ENCODE measurements around the gene PAPOLG. TPM values are rescaled to one million over a fixed set of nuclear protein-coding genes. Genes with fewer than 3 reads are reported as not detected.
A peak's percentile ranks its signal among the peaks of the same experiment; 100 is the strongest.

The PAPOLG gene
- total and polyA plus RNA-seq, 9 of the 15 experiments (the other 6 are each of a cell fraction or from before 2014, with no cell fraction given): 3.9 to 16.3 (median 10.0) TPM

DNA sequence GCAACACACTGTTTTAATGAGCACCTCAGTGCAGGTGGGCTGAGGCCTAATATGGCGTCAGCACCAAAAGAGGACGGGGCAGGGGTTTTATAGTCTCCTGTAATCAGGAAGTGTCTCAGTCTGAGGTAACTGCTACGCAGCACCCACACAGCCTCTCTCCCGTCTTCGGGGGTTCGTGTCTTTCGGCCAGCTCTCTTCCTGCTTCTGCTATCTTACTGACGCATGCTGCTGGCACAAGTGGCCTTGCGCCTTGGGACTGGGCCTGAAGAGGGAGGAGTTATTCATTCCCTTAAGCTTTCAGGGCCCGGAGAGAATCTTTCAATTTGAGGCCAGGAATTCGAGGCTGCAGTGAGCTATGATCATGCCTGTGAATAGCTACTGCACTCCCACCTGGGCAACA, 14.5 kb upstream of the PAPOLG start:
- no peaks in the 10 kb centered on the region for H3K9me3 ChIP-seq (replicated peaks; ENCODE audit: control insufficient read depth, insufficient read depth, low read depth, low read length)
- CTCF ChIA-PET (ENCODE audit: low intra/inter-chr PET ratio): no interaction called here
- intact Hi-C loops (cut with micrococcal nuclease): no loop called here
- H2AFZ ChIP-seq (ENCODE audit: low read depth, low read length): peak overlapping the region; percentile 72
- no peaks in the 10 kb centered on the region; the same call in 1 of the 2 replicates for H4K20me1 ChIP-seq (replicated peaks; ENCODE audit: control insufficient read depth, insufficient read depth, low read length)
- WGBS (ENCODE audit: insufficient coverage, low coverage, missing lambda C conversion rate): 48% methylated on average over 11 of the region's 11 CpGs
- no peaks in the 10 kb centered on the region for H3K9me1 ChIP-seq (ENCODE audit: control insufficient read depth, insufficient read depth, low read length)
- DNase-seq (ENCODE audit: extremely low read depth in 1 of 4, low spot score in 3 of 4): peak in 1 of 4 experiments; percentile 16
- no peak for FAIRE-seq
- ATAC-seq: no peak
- POLR2A ChIA-PET: no interaction called here
- no peaks in the 10 kb centered on the region for H3K36me3 ChIP-seq (ENCODE audit: control insufficient read depth, insufficient read depth, low read length)
- no TSS peak for BruUV-seq (replicated peaks)
- TF ChIP-seq E2F6 (IDR thresholded peaks at IDR 0.05; ENCODE audit: borderline replicate concordance in 1 of 2, extremely low read depth in 1 of 2, insufficient read depth in 1 of 2, insufficient read length in 1 of 2, low read depth in 1 of 2, low read length in 1 of 2, poor library complexity in 1 of 2, severe bottlenecking in 1 of 2) (peak in 1 of 2 experiments; percentile 18), TRIM24 (IDR thresholded peaks at IDR 0.05) (no peak), TAF9B (IDR thresholded peaks at IDR 0.05; ENCODE audit: partially characterized antibody) (no peak), FOXO4 (CRISPR knock-in tag; IDR thresholded peaks at IDR 0.05) (no peak), CBX3 (IDR thresholded peaks at IDR 0.05; ENCODE audit: borderline replicate concordance in 1 of 2, low read length in 2 of 2) (no peak), L3MBTL2 (IDR thresholded peaks at IDR 0.05) (0 out of 2 replicates have a peak, but pooled peaks have one; percentile 15)
- H3K27ac ChIP-seq (ENCODE audit: extremely low read depth, low read depth, low read length): no peak overlapping the region; the same call in 2 of the 3 replicates
- no peaks in the 10 kb centered on the region; a peak in 1 of 5 replicates for H3K4me1 ChIP-seq (replicated peaks in 1 of 2; ENCODE audit: control insufficient read depth in 2 of 2, insufficient read depth in 2 of 2, low read length in 2 of 2)
- H3K79me2 ChIP-seq (ENCODE audit: control insufficient read depth, insufficient read depth, low read length): no peaks in the 10 kb centered on the region
- in situ Hi-C loops (cut with MboI): no loop called here
- H3K27me3 ChIP-seq (ENCODE audit: control insufficient read depth in 2 of 2, insufficient read depth in 2 of 2, low read length in 2 of 2): peaks cover 15 to 36% of the 10 kb centered on the region in 2 experiments; a peak in 4 of 5 replicates
- no peak overlapping the region for H3K9ac ChIP-seq (ENCODE audit: insufficient read depth in 1 of 2, low read depth in 2 of 2, low read length in 2 of 2)
- H3K4me2 ChIP-seq (ENCODE audit: insufficient read depth, low read length): no peak overlapping the region
- no peak overlapping the region for H3K4me3 ChIP-seq
